ENCODE data around the gene PPP1R27.

The PPP1R27 gene

GRCh38 chr17:81813861-81814683 is 20.8 kb downstream of the PPP1R27 start:
- TF ChIP-seq SIN3A (IDR thresholded peaks at IDR 0.05; ENCODE audit: borderline replicate concordance, insufficient read depth, low read length) = no peak
- TF ChIP-seq POLR2AphosphoS5 (IDR thresholded peaks at IDR 0.05; ENCODE audit: low read depth, low read length) = no peak
- no peak for TF ChIP-seq REST (IDR thresholded peaks at IDR 0.05; ENCODE audit: insufficient read depth in 1 of 2, low read depth in 2 of 2, low read length in 2 of 2)
- no peak for TF ChIP-seq TAF1 (IDR thresholded peaks at IDR 0.05; ENCODE audit: borderline replicate concordance, insufficient read depth, low read length)
- no peak for TF ChIP-seq FOXP2 (optimal IDR thresholded peaks at IDR 0.05; ENCODE audit: borderline replicate concordance, extremely low read depth, extremely low read length, insufficient read depth)

- TF ChIP-seq SIN3A (IDR thresholded peaks at IDR 0.05; ENCODE audit: borderline replicate concordance, insufficient read depth, low read length) (no peak), FOXP2 (optimal IDR thresholded peaks at IDR 0.05; ENCODE audit: borderline replicate concordance, extremely low read depth, extremely low read length, insufficient read depth) (no peak), REST (IDR thresholded peaks at IDR 0.05; ENCODE audit: insufficient read depth in 1 of 2, low read depth in 2 of 2, low read length in 2 of 2) (no peak), TAF1 (IDR thresholded peaks at IDR 0.05; ENCODE audit: borderline replicate concordance, insufficient read depth, low read length) (no peak), POLR2AphosphoS5 (IDR thresholded peaks at IDR 0.05; ENCODE audit: low read depth, low read length) (no peak)
Observed at GRCh38 chr17:81813371-81813684, 21.5 kb downstream of the PPP1R27 start.

GRCh38 chr17:81812571-81813370 is 22.1 kb downstream of the PPP1R27 start:
- TF ChIP-seq SIN3A (IDR thresholded peaks at IDR 0.05; ENCODE audit: borderline replicate concordance, insufficient read depth, low read length) (no peak), REST (IDR thresholded peaks at IDR 0.05; ENCODE audit: insufficient read depth in 1 of 2, low read depth in 2 of 2, low read length in 2 of 2) (no peak), FOXP2 (optimal IDR thresholded peaks at IDR 0.05; ENCODE audit: borderline replicate concordance, extremely low read depth, extremely low read length, insufficient read depth) (no peak), POLR2AphosphoS5 (IDR thresholded peaks at IDR 0.05; ENCODE audit: low read depth, low read length) (no peak), TAF1 (IDR thresholded peaks at IDR 0.05; ENCODE audit: borderline replicate concordance, insufficient read depth, low read length) (no peak)

- TF ChIP-seq FOXP2 (optimal IDR thresholded peaks at IDR 0.05; ENCODE audit: borderline replicate concordance, extremely low read depth, extremely low read length, insufficient read depth) (no peak), POLR2AphosphoS5 (IDR thresholded peaks at IDR 0.05; ENCODE audit: low read depth, low read length) (no peak), SIN3A (IDR thresholded peaks at IDR 0.05; ENCODE audit: borderline replicate concordance, insufficient read depth, low read length) (no peak), REST (IDR thresholded peaks at IDR 0.05; ENCODE audit: insufficient read depth in 1 of 2, low read depth in 2 of 2, low read length in 2 of 2) (no peak), TAF1 (IDR thresholded peaks at IDR 0.05; ENCODE audit: borderline replicate concordance, insufficient read depth, low read length) (no peak)
Observed at GRCh38 chr17:81811705-81812570, 22.9 kb downstream of the PPP1R27 start.

All from PFSK-1 (cell line).